Measurements from ENCODE around the gene MOV10L1.

GRCh38 chr22:50084080-50084477, 5.7 kb upstream of the MOV10L1 start:
- TF ChIP-seq, protein P1, sequence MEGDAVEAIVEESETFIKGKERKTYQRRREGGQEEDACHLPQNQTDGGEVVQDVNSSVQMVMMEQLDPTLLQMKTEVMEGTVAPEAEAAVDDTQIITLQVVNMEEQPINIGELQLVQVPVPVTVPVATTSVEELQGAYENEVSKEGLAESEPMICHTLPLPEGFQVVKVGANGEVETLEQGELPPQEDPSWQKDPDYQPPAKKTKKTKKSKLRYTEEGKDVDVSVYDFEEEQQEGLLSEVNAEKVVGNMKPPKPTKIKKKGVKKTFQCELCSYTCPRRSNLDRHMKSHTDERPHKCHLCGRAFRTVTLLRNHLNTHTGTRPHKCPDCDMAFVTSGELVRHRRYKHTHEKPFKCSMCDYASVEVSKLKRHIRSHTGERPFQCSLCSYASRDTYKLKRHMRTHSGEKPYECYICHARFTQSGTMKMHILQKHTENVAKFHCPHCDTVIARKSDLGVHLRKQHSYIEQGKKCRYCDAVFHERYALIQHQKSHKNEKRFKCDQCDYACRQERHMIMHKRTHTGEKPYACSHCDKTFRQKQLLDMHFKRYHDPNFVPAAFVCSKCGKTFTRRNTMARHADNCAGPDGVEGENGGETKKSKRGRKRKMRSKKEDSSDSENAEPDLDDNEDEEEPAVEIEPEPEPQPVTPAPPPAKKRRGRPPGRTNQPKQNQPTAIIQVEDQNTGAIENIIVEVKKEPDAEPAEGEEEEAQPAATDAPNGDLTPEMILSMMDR (IDR thresholded peaks at IDR 0.05), result no peak
- TF ChIP-seq POLR2A (IDR thresholded peaks at IDR 0.05), result no peak
- TF ChIP-seq POLR2AphosphoS5 (IDR thresholded peaks at IDR 0.05), result no peak
